Left lobe of liver (tissue), 1 donor: ENCODE measurements around the gene WFDC8. TPM values are rescaled to one million over a fixed set of nuclear protein-coding genes. Genes with fewer than 3 reads are reported as not detected.

Source experiments
- total RNA-seq: library from RNA; stranded (reverse); gene quantifications from one replicate; pipeline ENCODE4 v1.2.1, GENCODE V29; 2021
- donor health status: DM: no; HTN: yes; CAD: no.

The WFDC8 gene
- total RNA-seq, 1 donor from 2014 or later = not detected

Other genes starting within 250 kb of the WFDC8 start
- 89.3 TPM for gene SDC4, start 230.9 kb downstream of the WFDC8 start, total RNA-seq
- gene SYS1, start 216.1 kb downstream of the WFDC8 start, total RNA-seq = 16.9 TPM
- not detected for gene TP53TG5, start 201.0 kb downstream of the WFDC8 start, total RNA-seq
- gene DBNDD2, start 171.0 kb downstream of the WFDC8 start, total RNA-seq = 2.9 TPM
- gene PIGT, start 163.1 kb downstream of the WFDC8 start, total RNA-seq = 36.0 TPM
- 3.7 TPM for gene WFDC2, start 109.5 kb downstream of the WFDC8 start, total RNA-seq
- gene SPINT3, start 63.7 kb downstream of the WFDC8 start, total RNA-seq = not detected
- not detected for gene WFDC6, start 39.8 kb downstream of the WFDC8 start, total RNA-seq
- gene EPPIN, start 31.9 kb downstream of the WFDC8 start, total RNA-seq = not detected
- gene WFDC10A, start 50.5 kb upstream of the WFDC8 start, total RNA-seq = not detected
- not detected for gene WFDC9, start 52.0 kb upstream of the WFDC8 start, total RNA-seq
- gene WFDC11, start 91.0 kb upstream of the WFDC8 start, total RNA-seq = not detected
- gene WFDC13, start 122.8 kb upstream of the WFDC8 start, total RNA-seq = not detected
- gene WFDC10B, start 125.7 kb upstream of the WFDC8 start, total RNA-seq = not detected
- gene SPINT4, start 143.1 kb upstream of the WFDC8 start, total RNA-seq = not detected
- not detected for gene WFDC3, start 212.6 kb upstream of the WFDC8 start, total RNA-seq
- gene DNTTIP1, start 212.7 kb upstream of the WFDC8 start, total RNA-seq = 10.3 TPM
- gene UBE2C, start 233.4 kb upstream of the WFDC8 start, total RNA-seq = 0.96 TPM
- not detected for gene TNNC2, start 248.0 kb upstream of the WFDC8 start, total RNA-seq